Thoracic aorta endothelial cell (primary cell): ENCODE results near the gene FERD3L. TPM values are rescaled to one million over a fixed set of nuclear protein-coding genes. Genes with fewer than 3 reads are reported as not detected.

Experiments used
- total RNA-seq: library from RNA; depleted of rRNA; stranded (reverse); fragments of >200 nt; gene quantifications from 2 replicates; pipeline ENCODE4 v1.2.3, GENCODE V29; 2012

FERD3L gene, protein sequence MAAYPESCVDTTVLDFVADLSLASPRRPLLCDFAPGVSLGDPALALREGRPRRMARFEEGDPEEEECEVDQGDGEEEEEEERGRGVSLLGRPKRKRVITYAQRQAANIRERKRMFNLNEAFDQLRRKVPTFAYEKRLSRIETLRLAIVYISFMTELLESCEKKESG
- not detected in 2 replicates for total RNA-seq

GRCh38 chr7:19144661-19145433 lies at the start of gene FERD3L:
FERD3L (minus strand) TSS chr7:19145421; CDS start chr7:19145362, 59 bp downstream.

GRCh38 chr7:19117091-19117869 lies 27.9 kb downstream of the FERD3L start, which contains the start of gene TWIST1:
TWIST1 (minus strand) TSS chr7:19117636; CDS start chr7:19117321, 315 bp downstream.

Other genes starting within 250 kb of the FERD3L start
- gene TWIST1, start 27.8 kb downstream of the FERD3L start, total RNA-seq, result 2.0 TPM in 1 of 2 replicates, not detected in the other